Endothelial cell of umbilical vein (primary cell): Measurements from ENCODE around the gene PML. TPM values are rescaled to one million over a fixed set of nuclear protein-coding genes. Genes with fewer than 3 reads are reported as not detected.

Source experiments
- BruUV-seq: library from RNA; stranded (reverse); fragments of 400-500 nt; replicated peaks from 2 replicates; lab custom pipeline; 2021; lab: Mats Ljungman, UMichigan
- CTCF ChIA-PET: fragments of 300-600, 350-600 bp; sonication (Branson Sonifier 250); formaldehyde crosslinking; loops from one replicate; lab custom pipeline; 2021; ENCODE audit warnings: antibody characterized with exemption, inconsistent platforms; lab: Charles Lee
- POLR2A ChIA-PET: fragments of 300-600, 350-600 bp; sonication (Branson Sonifier 250); formaldehyde crosslinking; loops from one replicate; lab custom pipeline; 2021; ENCODE audit warnings: antibody characterized with exemption, inconsistent platforms; lab: Charles Lee
- DNase-seq: peaks from one replicate; pipeline ENCODE4 v3.0.0-alpha.2; 2011; ENCODE audit warnings: low read depth, low spot score
- FAIRE-seq: peaks from 2 replicates; lab custom pipeline; 2011; peaks lifted over from hg19 to GRCh38; lab: Jason Lieb, UNC
- H2AFZ ChIP-seq: 2 replicates; pipeline ENCODE4 v1.6.0; 2012; ENCODE audit warnings: low read depth, low read length, control low read depth, inconsistent platforms
- H3K27ac ChIP-seq: 2 replicates; pipeline ENCODE4 v1.5.1; 2011; ENCODE audit warnings: low read depth, mild to moderate bottlenecking, control low read depth, low read length, moderate library complexity; ENCODE audit not compliant: insufficient read depth
- H3K27me3 ChIP-seq, 2 experiments: 2 replicates each; pipeline versions ENCODE4 v1.6.0 to v1.6.1; 2011; ENCODE audit warnings: low read length in 2 of 2, mixed read lengths in 1 of 2; ENCODE audit not compliant: control insufficient read depth in 2 of 2, insufficient read depth in 2 of 2
- H3K36me3 ChIP-seq, 2 experiments: 2 replicates in 1 of 2; 3 replicates in 1 of 2; pipeline ENCODE4 v1.5.1; 2011; ENCODE audit warnings: low read length in 2 of 2, mild to moderate bottlenecking in 1 of 2, moderate library complexity in 1 of 2; ENCODE audit not compliant: control insufficient read depth in 2 of 2, insufficient read depth in 2 of 2; ENCODE audit errors: extremely low read depth in 1 of 2
- H3K4me1 ChIP-seq: 3 replicates; pipeline ENCODE4 v1.5.1; 2011; ENCODE audit warnings: mild to moderate bottlenecking, low read length; ENCODE audit not compliant: control insufficient read depth, insufficient read depth; ENCODE audit errors: extremely low read depth
- H3K4me2 ChIP-seq: 2 replicates; pipeline ENCODE4 v1.6.1; 2011; ENCODE audit warnings: low read length, control low read depth, mixed read lengths; ENCODE audit not compliant: insufficient read depth
- H3K4me3 ChIP-seq, 3 experiments: fragments of 200-600 bp in 1 of 3; sonication (generic), shearing (Covaris generic) in 1 of 3; replicated peaks in 1 of 3; 2 replicates each; pipeline ENCODE4 v1.5.1; 2011 to 2016; ENCODE audit warnings: control low read depth in 3 of 3, low read length in 3 of 3, mild to moderate bottlenecking in 2 of 3, inconsistent platforms in 1 of 3, low read depth in 1 of 3, moderate library complexity in 1 of 3; ENCODE audit not compliant: insufficient read depth in 1 of 3
- H3K79me2 ChIP-seq: 2 replicates; pipeline ENCODE4 v1.6.0; 2012; ENCODE audit warnings: low read length, inconsistent platforms; ENCODE audit not compliant: control insufficient read depth, insufficient read depth
- H3K9ac ChIP-seq: replicated peaks from 2 replicates; pipeline ENCODE3; 2011; ENCODE audit warnings: low read length, control low read depth; ENCODE audit not compliant: insufficient read depth; ENCODE audit errors: extremely low read depth
- H3K9me1 ChIP-seq: replicated peaks from 3 replicates; pipeline ENCODE4 v1.6.0; 2011; ENCODE audit warnings: mild to moderate bottlenecking, low read length; ENCODE audit not compliant: control insufficient read depth, insufficient read depth; ENCODE audit errors: extremely low read depth
- H3K9me3 ChIP-seq: replicated peaks from 2 replicates; pipeline ENCODE4 v1.5.1; 2012; ENCODE audit warnings: low read length, inconsistent platforms; ENCODE audit not compliant: control insufficient read depth, insufficient read depth
- H4K20me1 ChIP-seq: replicated peaks from 2 replicates; pipeline ENCODE3; 2011; ENCODE audit warnings: mild to moderate bottlenecking, low read length; ENCODE audit not compliant: control insufficient read depth, insufficient read depth; ENCODE audit errors: extremely low read depth
- CTCF ChIP-seq, 2 donors: IDR thresholded peaks; 1 replicate in 1 of 2; 2 replicates in 1 of 2; pipeline ENCODE4 v1.5.1; 2011; ENCODE audit warnings: low read length in 2 of 2, mild to moderate bottlenecking in 2 of 2, moderate library complexity in 2 of 2, control low read depth in 1 of 2, inconsistent platforms in 1 of 2, low read depth in 1 of 2; ENCODE audit not compliant: insufficient read depth in 1 of 2; ENCODE audit errors: extremely low read depth in 1 of 2
- EZH2 ChIP-seq: IDR thresholded peaks from 2 replicates; pipeline ENCODE4 v1.6.1; 2012; ENCODE audit warnings: borderline replicate concordance, low read depth, mild to moderate bottlenecking, moderate library complexity, low read length, inconsistent platforms; ENCODE audit not compliant: severe bottlenecking
- JUN ChIP-seq: IDR thresholded peaks from 2 replicates; pipeline ENCODE4 v1.6.1; 2011; ENCODE audit warnings: borderline replicate concordance, low read depth; ENCODE audit not compliant: insufficient read length, insufficient read depth
- POLR2A ChIP-seq: IDR thresholded peaks from 2 replicates; pipeline ENCODE4 v1.6.1; 2012; ENCODE audit warnings: low read depth, mild to moderate bottlenecking, control low read depth, low read length
- POLR2AphosphoS5 ChIP-seq: IDR thresholded peaks from 2 replicates; pipeline ENCODE4 v1.6.1; 2012; ENCODE audit warnings: low read depth, mild to moderate bottlenecking, control low read depth, low read length, moderate library complexity; ENCODE audit not compliant: insufficient read depth
- dilution Hi-C: fragments of 300-500 bp; cut with MboI; formaldehyde crosslinking; loops from one replicate; pipeline ENCODE4 v1.15.0; 2019; ENCODE audit warnings: low sequenced_read_pairs; ENCODE audit not compliant: extremely low pct_ligation_motif_present
- intact Hi-C: fragments of 100-400 bp; cut with micrococcal nuclease; formaldehyde crosslinking; loops from one replicate; pipeline ENCODE4 v1.10.0; 2022
- polyA plus RNA-seq, 4 experiments: library from polyadenylated mRNA; depleted of rRNA in 3 of 4; stranded (reverse) in 3 of 4; unstranded in 1 of 4; fragments of >200 nt; gene quantifications; 2 replicates each; pipeline versions ENCODE4 v1.2.1 to v1.2.3, GENCODE V29; 2011 to 2012; ENCODE audit warnings: missing spikeins in 1 of 4
- total RNA-seq: library from RNA; stranded (reverse); gene quantifications from 2 replicates; pipeline ENCODE4 v1.2.3, GENCODE V29; 2021

Gene PML
- total and polyA plus RNA-seq, 2 donors (not counting 3 experiments of a cell fraction or from before 2014, with no cell fraction given) = 30.4 to 79.6 TPM

- Histone ChIP-seq H3K4me3 (no peak overlapping the region), H3K27ac (no peak overlapping the region), H3K36me3 (no peaks in the 10 kb centered on the region), H3K4me2 (no peak overlapping the region), H3K9ac (no peak overlapping the region), H3K79me2 (no peaks in the 10 kb centered on the region), H3K4me1 (peaks cover 9% of the 10 kb centered on the region), H3K9me3 (no peaks in the 10 kb centered on the region), H3K27me3 (no peaks in the 10 kb centered on the region), H3K9me1 (no peaks in the 10 kb centered on the region), H4K20me1 (no peaks in the 10 kb centered on the region), H2AFZ (no peak overlapping the region)
- ChIA-PET CTCF (interaction anchor here (1.0 to 15.1 kb wide), 8 partner anchors 8 to 90 kb away, joined by 3 to 651 read pairs (median 8); partner anchors contain the start of gene PML), POLR2A (interaction anchor here (0.6 kb wide), 1 partner anchor 47 kb away, joined by 3 read pairs; the partner anchor contains the start of gene PML)
- no peak for TF ChIP-seq POLR2A
- TF ChIP-seq POLR2AphosphoS5 = no peak
- TF ChIP-seq EZH2 = no peak
- no peak for TF ChIP-seq CTCF (IDR thresholded peaks at IDR 0.05; ENCODE audit: extremely low read depth in 1 of 2, insufficient read depth in 1 of 2, low read depth in 1 of 2, low read length in 2 of 2)
- TF ChIP-seq JUN = no peak
- intact Hi-C loops (no loop called here), dilution Hi-C loops (no loop called here)
- no TSS peak for BruUV-seq
- no peak for DNase-seq
- FAIRE-seq = no peak
Observed at GRCh38 chr15:74041311-74041756, 46.8 kb downstream of the PML start.
